ENCODE results near the gene DDO. TPM values are rescaled to one million over a fixed set of nuclear protein-coding genes. Genes with fewer than 3 reads are reported as not detected.

The DDO gene
- total RNA-seq, 4 donors from 2014 or later = 1.4 to 3.6 (median 2.3) TPM

- Histone ChIP-seq H3K9me3 (no peaks in the 10 kb centered on the region), H3K27ac (no peak overlapping the region), H3K27me3 (no peaks in the 10 kb centered on the region), H3K4me3 (no peak overlapping the region), H3K36me3 (no peaks in the 10 kb centered on the region), H3K4me1 (peaks cover 0 to 13% (median 0%) of the 10 kb centered on the region in 3 donors)
- 76 to 77% methylated on average over 2 of the region's 2 CpGs for WGBS, 2 donors (ENCODE audit: low coverage in 1 of 2)
- TF ChIP-seq POLR2A (IDR thresholded peaks at IDR 0.05) (no peak), CTCF (IDR thresholded peaks at IDR 0.05) (no peak), EP300 (IDR thresholded peaks at IDR 0.05) (no peak), POLR2AphosphoS5 (IDR thresholded peaks at IDR 0.05) (no peak)
- ATAC-seq = no peak
Measured at GRCh38 chr6:110387986-110388385, 27.4 kb downstream of the DDO start.

- Histone ChIP-seq H3K27me3 (no peaks in the 10 kb centered on the region), H3K36me3 (no peaks in the 10 kb centered on the region), H3K4me1 (peaks cover 0 to 10% (median 0%) of the 10 kb centered on the region in 3 donors), H3K27ac (no peak overlapping the region), H3K9me3 (no peaks in the 10 kb centered on the region), H3K4me3 (no peak overlapping the region)
- no peak for TF ChIP-seq POLR2AphosphoS5 (IDR thresholded peaks at IDR 0.05)
- TF ChIP-seq CTCF (IDR thresholded peaks at IDR 0.05) = no peak
- no peak for TF ChIP-seq POLR2A (IDR thresholded peaks at IDR 0.05)
- TF ChIP-seq EP300 (IDR thresholded peaks at IDR 0.05) = no peak
- 86 to 100% methylated on average over 1 of the region's 1 CpG for WGBS, 2 donors (ENCODE audit: low coverage in 1 of 2)
- no peak for ATAC-seq
Measured at GRCh38 chr6:110385458-110385863, 29.9 kb downstream of the DDO start.

GRCh38 chr6:110378552-110378951 is 36.8 kb downstream of the DDO start:
- 83% methylated on average over 2 of the region's 9 CpGs; no CpG with 5 or more reads in 1 of the 2 donors for WGBS, 2 donors (ENCODE audit: low coverage in 1 of 2)
- H3K27ac ChIP-seq = no peak overlapping the region
- TF ChIP-seq EP300 (IDR thresholded peaks at IDR 0.05) (no peak), CTCF (IDR thresholded peaks at IDR 0.05) (no peak), POLR2A (IDR thresholded peaks at IDR 0.05) (no peak), POLR2AphosphoS5 (IDR thresholded peaks at IDR 0.05) (no peak)

GRCh38 chr6:110369066-110369465 is 46.3 kb downstream of the DDO start:
- Histone ChIP-seq H3K27ac (no peak overlapping the region), H3K27me3 (no peaks in the 10 kb centered on the region), H3K9me3 (no peaks in the 10 kb centered on the region), H3K4me3 (no peak overlapping the region), H3K4me1 (peaks cover 0 to 32% (median 3%) of the 10 kb centered on the region in 3 donors), H3K36me3 (no peaks in the 10 kb centered on the region)
- ATAC-seq = no peak
- TF ChIP-seq CTCF (IDR thresholded peaks at IDR 0.05) (no peak), POLR2A (IDR thresholded peaks at IDR 0.05) (no peak), POLR2AphosphoS5 (IDR thresholded peaks at IDR 0.05) (no peak), EP300 (IDR thresholded peaks at IDR 0.05) (no peak)
- WGBS, 2 donors (ENCODE audit: low coverage in 1 of 2) = 31 to 32% methylated on average over 4 of the region's 4 CpGs

More at GRCh38 chr6:110378552-110378951, 36.8 kb downstream of the DDO start:
- no peak overlapping the region for H3K4me3 ChIP-seq
- no peaks in the 10 kb centered on the region for H3K36me3 ChIP-seq
- H3K27me3 ChIP-seq = no peaks in the 10 kb centered on the region
- no peaks in the 10 kb centered on the region for H3K9me3 ChIP-seq
- ATAC-seq = no peak
- no peaks in the 10 kb centered on the region for H3K4me1 ChIP-seq

GRCh38 chr6:110368284-110368683 is 47.1 kb downstream of the DDO start:
- Histone ChIP-seq H3K9me3 (no peaks in the 10 kb centered on the region), H3K4me3 (no peak overlapping the region), H3K27ac (no peak overlapping the region), H3K36me3 (no peaks in the 10 kb centered on the region), H3K4me1 (peaks cover 0 to 39% (median 5%) of the 10 kb centered on the region in 3 donors), H3K27me3 (no peaks in the 10 kb centered on the region)
- TF ChIP-seq CTCF (IDR thresholded peaks at IDR 0.05) (no peak), POLR2A (IDR thresholded peaks at IDR 0.05) (no peak), POLR2AphosphoS5 (IDR thresholded peaks at IDR 0.05) (no peak), EP300 (IDR thresholded peaks at IDR 0.05) (no peak)
- 70 to 82% methylated on average over 2 of the region's 2 CpGs for WGBS, 2 donors (ENCODE audit: low coverage in 1 of 2)
- no peak for ATAC-seq

Data from gastroesophageal sphincter (tissue), 4 donors.